HG02840 (cell line): ENCODE measurements around the gene SUFU.
"Not testable (repeated sequence)": the region's sequence is repeated elsewhere in the genome, so short reads cannot be mapped to it uniquely, and the experiment has no call there.

ENCODE experiments used
- ATAC-seq: cut with Tn5 transposase; IDR thresholded peaks from one replicate; pipeline ENCODE4 v1.9.1; 2021; ENCODE audit warnings: mild to moderate bottlenecking, moderate library complexity, moderate number of reproducible peaks; ENCODE audit not compliant: unreplicated experiment, low FRiP score

Gene SUFU

GRCh38 chr10:102479651-102480050 is 24.1 kb upstream of the SUFU start:
- ATAC-seq: no peak

GRCh38 chr10:102480396-102480795 is 23.4 kb upstream of the SUFU start:
- no peak for ATAC-seq

- no peak for ATAC-seq
Observed at GRCh38 chr10:102484021-102484420, 19.8 kb upstream of the SUFU start.

GRCh38 chr10:102485093-102485784 is 18.5 kb upstream of the SUFU start:
- no peak for ATAC-seq

- no peak for ATAC-seq
Observed at GRCh38 chr10:102491136-102491535, 12.6 kb upstream of the SUFU start.

GRCh38 chr10:102492344-102492939 is 11.3 kb upstream of the SUFU start:
- no peak for ATAC-seq

GRCh38 chr10:102492983-102493382 is 10.8 kb upstream of the SUFU start:
- ATAC-seq: no peak

GRCh38 chr10:102493771-102494170 is 10.0 kb upstream of the SUFU start:
- ATAC-seq: no peak

- ATAC-seq: no peak
Observed at GRCh38 chr10:102497545-102497944, 6.2 kb upstream of the SUFU start.

- no peak for ATAC-seq
Observed at GRCh38 chr10:102499356-102499755, 4.4 kb upstream of the SUFU start.

- not testable (repeated sequence) for ATAC-seq
Observed at GRCh38 chr10:102500686-102501085, 3.1 kb upstream of the SUFU start.

GRCh38 chr10:102501201-102502028 is 2.4 kb upstream of the SUFU start:
- no peak for ATAC-seq

- peak; percentile 71 for ATAC-seq
Observed at GRCh38 chr10:102502029-102502336, 1.8 kb upstream of the SUFU start.

- peak; percentile 48 for ATAC-seq
Observed at GRCh38 chr10:102502337-102503151, 1.2 kb upstream of the SUFU start, which contains the start of gene ACTR1A. ACTR1A (minus strand) TSS chr10:102502712; CDS start chr10:102502647, 65 bp downstream.

- ATAC-seq: no peak
Observed at GRCh38 chr10:102504179-102504975, 605 bp downstream of the SUFU start.

GRCh38 chr10:102504976-102505300 is 1.2 kb downstream of the SUFU start:
- no peak for ATAC-seq

GRCh38 chr10:102505462-102506115 is 1.8 kb downstream of the SUFU start:
- ATAC-seq: no peak

- no peak for ATAC-seq
Observed at GRCh38 chr10:102507521-102507920, 3.7 kb downstream of the SUFU start.

GRCh38 chr10:102508506-102508905 is 4.7 kb downstream of the SUFU start:
- no peak for ATAC-seq

- ATAC-seq: no peak
Observed at GRCh38 chr10:102509387-102509786, 5.6 kb downstream of the SUFU start.
